ENCODE results near the gene PCDHGC4. TPM values are rescaled to one million over a fixed set of nuclear protein-coding genes. Genes with fewer than 3 reads are reported as not detected.
A peak's percentile ranks its signal among the peaks of the same experiment; 100 is the strongest.

Gene PCDHGC4
- polyA plus RNA-seq, 1 donor from 2014 or later: not detected

GRCh38 chr5:141524604-141525597, 40.1 kb downstream of the PCDHGC4 start:
- Mint-ChIP-seq H3K36me3 (peaks cover 14% of the 10 kb centered on the region), H3K27ac (peak overlapping the region in 2 of 3 donors; percentile 62 to 88), H3K27me3 (no peaks in the 10 kb centered on the region), H3K9me3 (no peaks in the 10 kb centered on the region), H3K4me1 (peaks cover 16 to 30% (median 17%) of the 10 kb centered on the region in 3 donors), H3K4me3 (no peak overlapping the region)

GRCh38 chr5:141525653-141526052, 40.8 kb downstream of the PCDHGC4 start:
- Mint-ChIP-seq H3K36me3 (peaks cover 8% of the 10 kb centered on the region), H3K4me1 (peaks cover 16 to 30% (median 17%) of the 10 kb centered on the region in 3 donors), H3K4me3 (no peak overlapping the region), H3K27me3 (no peaks in the 10 kb centered on the region), H3K27ac (no peak overlapping the region), H3K9me3 (no peaks in the 10 kb centered on the region)

GRCh38 chr5:141527426-141527825, 42.6 kb downstream of the PCDHGC4 start:
- H3K4me3 Mint-ChIP-seq: no peak overlapping the region
- H3K27ac Mint-ChIP-seq: peak overlapping the region in 1 of 3 donors; percentile 31
- H3K36me3 Mint-ChIP-seq: peaks cover 8% of the 10 kb centered on the region
- H3K4me1 Mint-ChIP-seq: peaks cover 12 to 25% (median 13%) of the 10 kb centered on the region in 3 donors
- H3K9me3 Mint-ChIP-seq: no peaks in the 10 kb centered on the region
- H3K27me3 Mint-ChIP-seq: no peaks in the 10 kb centered on the region

GRCh38 chr5:141528291-141528984, 43.6 kb downstream of the PCDHGC4 start:
- H3K27me3 Mint-ChIP-seq: no peaks in the 10 kb centered on the region
- H3K9me3 Mint-ChIP-seq: no peaks in the 10 kb centered on the region
- H3K4me3 Mint-ChIP-seq: no peak overlapping the region
- H3K4me1 Mint-ChIP-seq: peaks cover 6 to 20% (median 8%) of the 10 kb centered on the region in 3 donors
- peaks cover 8% of the 10 kb centered on the region for H3K36me3 Mint-ChIP-seq
- H3K27ac Mint-ChIP-seq: peak overlapping the region in 2 of 3 donors; percentile 65 to 95

- Mint-ChIP-seq H3K4me3 (no peak overlapping the region), H3K36me3 (peaks cover 8% of the 10 kb centered on the region), H3K27ac (peak overlapping the region in 2 of 3 donors; percentile 49 to 95), H3K27me3 (no peaks in the 10 kb centered on the region), H3K4me1 (peaks cover 6 to 20% (median 8%) of the 10 kb centered on the region in 3 donors), H3K9me3 (no peaks in the 10 kb centered on the region)
These were observed 44.2 kb downstream of the PCDHGC4 start for GRCh38 chr5:141529002-141529401.

- Mint-ChIP-seq H3K36me3 (peaks cover 6% of the 10 kb centered on the region), H3K4me3 (no peak overlapping the region), H3K27ac (peak overlapping the region in 1 of 3 donors; percentile 95)
These were observed 45.0 kb downstream of the PCDHGC4 start for GRCh38 chr5:141529873-141530272.

GRCh38 chr5:141532726-141533125, 47.9 kb downstream of the PCDHGC4 start:
- Mint-ChIP-seq H3K27me3 (no peaks in the 10 kb centered on the region), H3K9me3 (no peaks in the 10 kb centered on the region), H3K27ac (no peak overlapping the region), H3K4me1 (peaks cover 0 to 11% (median 4%) of the 10 kb centered on the region in 3 donors), H3K36me3 (peaks cover 6% of the 10 kb centered on the region), H3K4me3 (no peak overlapping the region)

More at GRCh38 chr5:141529873-141530272, 45.0 kb downstream of the PCDHGC4 start:
- Mint-ChIP-seq H3K4me1 (peaks cover 3 to 14% (median 3%) of the 10 kb centered on the region in 3 donors), H3K9me3 (no peaks in the 10 kb centered on the region), H3K27me3 (no peaks in the 10 kb centered on the region)

- H3K36me3 Mint-ChIP-seq: peaks cover 4% of the 10 kb centered on the region
- no peaks in the 10 kb centered on the region for H3K27me3 Mint-ChIP-seq
- no peaks in the 10 kb centered on the region for H3K9me3 Mint-ChIP-seq
- H3K4me1 Mint-ChIP-seq: peaks cover 0 to 5% (median 4%) of the 10 kb centered on the region in 3 donors
- H3K4me3 Mint-ChIP-seq: no peak overlapping the region
- no peak overlapping the region for H3K27ac Mint-ChIP-seq
These were observed 49.1 kb downstream of the PCDHGC4 start for GRCh38 chr5:141533897-141534296.

GRCh38 chr5:141534492-141535213, 49.8 kb downstream of the PCDHGC4 start:
- H3K36me3 Mint-ChIP-seq: peaks cover 7% of the 10 kb centered on the region
- H3K4me1 Mint-ChIP-seq: peaks cover 0 to 2% (median 0%) of the 10 kb centered on the region in 3 donors
- H3K27ac Mint-ChIP-seq: peak overlapping the region in 1 of 3 donors; percentile 76
- no peak overlapping the region for H3K4me3 Mint-ChIP-seq
- H3K9me3 Mint-ChIP-seq: no peaks in the 10 kb centered on the region
- H3K27me3 Mint-ChIP-seq: no peaks in the 10 kb centered on the region

Other genes with a start within 250 kb of the PCDHGC4 start
- gene PCDHB15, start 239.6 kb upstream of the PCDHGC4 start, polyA plus RNA-seq: not detected
- gene SLC25A2, start 181.0 kb upstream of the PCDHGC4 start, polyA plus RNA-seq: not detected
- 216 TPM for gene TAF7, start 164.2 kb upstream of the PCDHGC4 start, polyA plus RNA-seq
- not detected for gene PCDHGA1, start 154.5 kb upstream of the PCDHGC4 start, polyA plus RNA-seq
- gene PCDHGA2, start 146.3 kb upstream of the PCDHGC4 start, polyA plus RNA-seq: not detected
- 0.23 TPM for gene PCDHGA3, start 141.2 kb upstream of the PCDHGC4 start, polyA plus RNA-seq
- 0.41 TPM for gene PCDHGB1, start 134.9 kb upstream of the PCDHGC4 start, polyA plus RNA-seq
- not detected for gene PCDHGA4, start 130.0 kb upstream of the PCDHGC4 start, polyA plus RNA-seq
- 0.21 TPM for gene PCDHGB2, start 125.0 kb upstream of the PCDHGC4 start, polyA plus RNA-seq
- not detected for gene PCDHGA5, start 120.9 kb upstream of the PCDHGC4 start, polyA plus RNA-seq
- gene PCDHGB3, start 114.8 kb upstream of the PCDHGC4 start, polyA plus RNA-seq: not detected
- 0.08 TPM for gene PCDHGA6, start 111.1 kb upstream of the PCDHGC4 start, polyA plus RNA-seq
- gene PCDHGA7, start 102.3 kb upstream of the PCDHGC4 start, polyA plus RNA-seq: not detected
- gene PCDHGB4, start 97.3 kb upstream of the PCDHGC4 start, polyA plus RNA-seq: 0.08 TPM
- gene PCDHGA8, start 92.4 kb upstream of the PCDHGC4 start, polyA plus RNA-seq: not detected
- gene PCDHGB5, start 87.1 kb upstream of the PCDHGC4 start, polyA plus RNA-seq: 1.9 TPM
- gene PCDHGA9, start 82.3 kb upstream of the PCDHGC4 start, polyA plus RNA-seq: 0.29 TPM
- 0.39 TPM for gene PCDHGB6, start 77.0 kb upstream of the PCDHGC4 start, polyA plus RNA-seq
- 0.15 TPM for gene PCDHGA10, start 72.0 kb upstream of the PCDHGC4 start, polyA plus RNA-seq
- 0.21 TPM for gene PCDHGB7, start 67.4 kb upstream of the PCDHGC4 start, polyA plus RNA-seq
- gene PCDHGA11, start 64.0 kb upstream of the PCDHGC4 start, polyA plus RNA-seq: 0.15 TPM
- 0.59 TPM for gene PCDHGA12, start 54.5 kb upstream of the PCDHGC4 start, polyA plus RNA-seq
- 3.9 TPM for gene PCDHGC3, start 9.1 kb upstream of the PCDHGC4 start, polyA plus RNA-seq
- gene PCDHGC5, start 4.1 kb downstream of the PCDHGC4 start, polyA plus RNA-seq: not detected
- gene DIAPH1, start 134.0 kb downstream of the PCDHGC4 start, polyA plus RNA-seq: 57.6 TPM
- 96.1 TPM for gene HDAC3, start 151.8 kb downstream of the PCDHGC4 start, polyA plus RNA-seq
- gene RELL2, start 152.0 kb downstream of the PCDHGC4 start, polyA plus RNA-seq: 5.9 TPM
- 9.9 TPM for gene FCHSD1, start 166.4 kb downstream of the PCDHGC4 start, polyA plus RNA-seq
- gene ARAP3, start 197.2 kb downstream of the PCDHGC4 start, polyA plus RNA-seq: not detected